LNCaP clone FGC (cell line): ENCODE data around the gene PLSCR2.
A peak's percentile ranks its signal among the peaks of the same experiment; 100 is the strongest.
"Not testable (repeated sequence)": the region's sequence is repeated elsewhere in the genome, so short reads cannot be mapped to it uniquely, and the experiment has no call there.

Experiments
- DNase-seq: peaks from one replicate; pipeline ENCODE4 v3.0.0-alpha.2; 2011; ENCODE audit warnings: low read depth
- H3K4me3 ChIP-seq: 2 replicates; pipeline ENCODE4 v1.5.1; 2011; ENCODE audit warnings: mild to moderate bottlenecking, low read depth, low read length, control low read depth
- TF ChIP-seq, protein P1 (sequence below): IDR thresholded peaks from 2 replicates; pipeline ENCODE4 v1.5.1; 2012; ENCODE audit warnings: mild to moderate bottlenecking; ENCODE audit not compliant: control insufficient read depth, insufficient read depth; ENCODE audit errors: extremely low read depth

The PLSCR2 gene

DNA sequence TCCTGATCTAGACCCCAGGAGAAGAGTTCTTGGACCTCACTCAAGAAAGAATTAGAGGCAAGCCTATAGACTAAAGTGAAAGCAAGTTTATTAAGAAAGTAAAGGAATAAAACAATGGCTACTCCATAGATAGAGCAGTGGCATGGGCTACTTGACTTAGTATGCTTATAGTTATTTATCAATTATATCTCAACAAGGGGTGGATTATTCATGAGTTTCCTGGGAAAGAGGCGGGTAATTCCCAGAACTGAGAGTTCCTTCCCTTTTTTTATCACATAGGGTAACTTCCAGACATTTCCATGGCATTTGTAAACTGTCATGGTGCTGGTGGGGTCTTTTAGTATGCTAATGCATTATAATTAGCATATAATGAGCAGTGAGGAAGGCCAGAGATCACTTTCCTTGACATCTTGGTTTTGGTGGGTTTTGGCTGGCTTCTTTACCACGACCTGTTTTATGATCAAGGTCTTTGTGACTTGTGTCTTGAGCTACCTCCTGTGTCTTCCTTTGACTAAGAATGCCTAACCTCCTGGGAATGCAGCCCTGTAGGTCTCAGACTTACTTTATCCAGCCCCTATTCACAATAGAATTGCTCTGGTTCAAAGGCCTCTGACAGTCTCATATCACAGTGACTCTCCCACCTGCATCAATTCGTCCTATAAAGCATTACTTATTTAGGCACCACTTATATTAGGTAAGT is 35.3 kb upstream of the PLSCR2 start:
- no peak overlapping the region for H3K4me3 ChIP-seq
- no peak for DNase-seq
- TF ChIP-seq, protein P1, sequence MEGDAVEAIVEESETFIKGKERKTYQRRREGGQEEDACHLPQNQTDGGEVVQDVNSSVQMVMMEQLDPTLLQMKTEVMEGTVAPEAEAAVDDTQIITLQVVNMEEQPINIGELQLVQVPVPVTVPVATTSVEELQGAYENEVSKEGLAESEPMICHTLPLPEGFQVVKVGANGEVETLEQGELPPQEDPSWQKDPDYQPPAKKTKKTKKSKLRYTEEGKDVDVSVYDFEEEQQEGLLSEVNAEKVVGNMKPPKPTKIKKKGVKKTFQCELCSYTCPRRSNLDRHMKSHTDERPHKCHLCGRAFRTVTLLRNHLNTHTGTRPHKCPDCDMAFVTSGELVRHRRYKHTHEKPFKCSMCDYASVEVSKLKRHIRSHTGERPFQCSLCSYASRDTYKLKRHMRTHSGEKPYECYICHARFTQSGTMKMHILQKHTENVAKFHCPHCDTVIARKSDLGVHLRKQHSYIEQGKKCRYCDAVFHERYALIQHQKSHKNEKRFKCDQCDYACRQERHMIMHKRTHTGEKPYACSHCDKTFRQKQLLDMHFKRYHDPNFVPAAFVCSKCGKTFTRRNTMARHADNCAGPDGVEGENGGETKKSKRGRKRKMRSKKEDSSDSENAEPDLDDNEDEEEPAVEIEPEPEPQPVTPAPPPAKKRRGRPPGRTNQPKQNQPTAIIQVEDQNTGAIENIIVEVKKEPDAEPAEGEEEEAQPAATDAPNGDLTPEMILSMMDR = no peak

DNA sequence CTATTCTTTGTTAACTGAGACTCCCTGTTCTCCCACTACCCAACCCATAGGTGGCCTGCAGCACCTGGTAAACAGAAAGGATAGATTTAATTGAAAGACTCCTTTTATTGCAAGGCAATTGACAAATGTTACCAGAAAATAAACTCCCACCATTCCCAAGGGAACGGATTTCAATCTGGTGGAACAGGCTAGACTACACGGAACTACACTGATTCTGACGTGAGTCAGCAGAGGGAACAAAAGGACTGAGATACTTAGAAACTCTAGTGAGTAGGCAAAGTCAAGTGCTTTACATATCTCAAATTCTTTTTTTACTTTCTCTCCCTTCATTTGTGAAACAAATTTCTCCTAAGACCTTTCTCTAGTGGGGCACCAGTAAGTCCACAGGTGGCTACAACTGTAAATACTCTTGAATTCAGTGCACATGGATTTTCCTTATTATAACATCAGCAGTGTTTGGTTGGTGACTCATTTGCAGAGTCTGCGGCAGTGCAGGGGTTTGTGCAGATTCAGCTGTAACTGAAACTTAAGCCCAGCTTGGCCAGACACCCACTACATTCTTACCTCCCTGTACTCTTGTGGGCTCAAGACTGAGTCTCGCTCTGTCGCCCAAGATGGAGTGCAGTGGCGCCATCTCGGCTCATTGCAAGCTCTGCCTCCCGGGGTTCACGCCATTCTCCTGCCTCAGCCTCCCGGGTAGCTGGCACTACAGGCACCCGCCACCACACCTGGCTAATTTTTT is 34.3 kb upstream of the PLSCR2 start:
- peak; percentile 28 for DNase-seq
- H3K4me3 ChIP-seq = no peak overlapping the region
- TF ChIP-seq, protein P1 = peak; percentile 17; the same call in 1 of the 2 replicates

DNA sequence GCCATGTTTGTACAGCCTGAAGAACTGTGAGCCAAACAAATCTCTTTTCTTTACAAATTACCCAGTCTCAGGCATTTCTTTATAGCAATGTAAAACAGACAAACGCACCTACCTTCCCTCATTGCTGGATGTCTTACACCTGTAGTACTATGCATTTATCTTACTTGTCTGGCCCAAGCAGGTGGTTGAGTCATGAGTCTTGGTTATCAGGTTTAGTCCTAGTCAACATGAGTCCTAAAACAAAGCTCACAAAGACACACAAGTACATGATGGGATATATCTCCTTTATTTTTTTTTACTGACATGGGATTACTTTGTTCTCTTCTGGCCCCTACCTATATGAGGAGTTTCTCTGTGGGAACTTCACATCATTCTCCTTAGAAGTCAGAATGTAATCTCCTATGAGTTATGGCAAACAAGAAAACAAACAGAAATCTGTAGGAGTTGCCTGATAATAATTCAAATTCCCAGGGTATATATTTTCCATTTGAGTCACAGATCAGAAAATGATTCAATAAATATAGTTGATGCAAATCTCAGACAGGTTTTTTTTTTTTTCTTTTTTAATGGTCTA is 33.6 kb upstream of the PLSCR2 start:
- no peak for DNase-seq
- no peak overlapping the region for H3K4me3 ChIP-seq
- TF ChIP-seq, protein P1 = no peak

DNA sequence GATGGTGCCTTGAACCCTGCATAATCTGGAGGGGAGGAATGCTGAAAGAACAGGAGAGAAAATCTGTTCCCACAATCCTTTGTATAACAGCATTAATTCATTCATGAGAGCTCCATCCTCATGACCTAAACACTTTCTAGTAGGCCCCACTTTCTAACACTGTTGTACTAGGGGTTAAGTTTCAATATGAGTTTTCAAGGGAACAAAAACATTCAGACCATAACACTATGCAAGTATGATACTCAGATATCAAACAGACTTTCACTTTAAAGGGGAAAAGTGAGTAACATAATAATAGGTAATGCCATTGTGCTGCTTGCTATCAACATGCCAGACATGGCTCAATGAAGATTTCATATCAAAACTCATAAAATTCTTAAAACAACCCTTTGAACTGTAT is 32.4 kb upstream of the PLSCR2 start:
- no peak overlapping the region for H3K4me3 ChIP-seq
- no peak for DNase-seq
- TF ChIP-seq, protein P1 = no peak

DNA sequence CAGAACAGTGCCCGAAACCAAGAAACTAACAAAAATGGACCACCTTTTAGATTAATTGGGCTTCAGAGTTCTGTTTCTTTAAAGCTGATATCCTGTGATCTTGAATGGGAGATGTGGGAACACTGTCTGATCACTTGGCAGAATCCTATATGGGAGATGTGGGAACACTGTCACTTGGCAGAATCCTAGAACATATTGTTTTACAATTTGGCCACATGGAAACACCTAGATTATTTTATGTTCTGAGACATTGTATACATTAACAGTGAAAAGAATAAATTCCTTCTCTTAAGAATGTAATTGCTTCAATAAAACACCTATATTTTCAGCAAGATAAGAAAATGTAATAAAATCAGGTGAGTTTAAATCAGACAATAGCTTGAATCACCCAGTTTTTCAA is 30.3 kb upstream of the PLSCR2 start:
- H3K4me3 ChIP-seq = no peak overlapping the region
- no peak for DNase-seq
- TF ChIP-seq, protein P1 = no peak

DNA sequence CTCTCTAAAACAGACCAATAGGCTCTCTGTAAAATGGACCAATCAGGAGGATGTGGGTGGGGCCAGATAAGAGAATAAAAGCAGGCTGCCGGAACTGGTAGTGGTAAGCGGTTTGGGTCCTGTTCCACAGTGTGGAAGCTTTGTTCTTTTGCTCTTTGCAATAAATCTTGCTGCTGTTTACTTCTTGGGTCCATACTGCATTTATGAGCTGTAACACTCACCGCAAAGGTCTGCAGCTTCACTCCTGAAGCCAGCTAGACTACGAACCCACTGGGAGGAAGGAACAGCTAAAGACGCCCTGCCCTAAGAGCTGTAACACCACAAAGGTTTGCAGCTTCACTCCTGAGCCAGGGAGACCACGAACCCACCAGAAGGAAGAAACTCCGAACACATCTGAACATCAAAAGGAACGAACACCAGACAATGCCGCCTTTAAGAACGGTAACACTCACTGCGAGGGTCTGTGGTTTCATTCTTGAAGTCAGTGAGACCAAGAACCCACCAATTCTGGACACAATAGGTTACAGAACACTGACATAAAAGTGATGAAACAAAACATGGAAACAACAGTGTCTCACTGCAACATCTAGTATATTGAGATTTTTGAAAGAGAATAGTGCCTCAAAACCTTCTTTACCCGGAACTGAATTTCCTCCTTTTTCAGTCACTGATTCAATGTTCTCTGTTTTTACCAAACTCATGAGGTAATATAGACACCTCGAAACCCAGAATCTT is 28.8 kb upstream of the PLSCR2 start:
- DNase-seq = no peak
- TF ChIP-seq, protein P1 = no peak
- no peak overlapping the region for H3K4me3 ChIP-seq

DNA sequence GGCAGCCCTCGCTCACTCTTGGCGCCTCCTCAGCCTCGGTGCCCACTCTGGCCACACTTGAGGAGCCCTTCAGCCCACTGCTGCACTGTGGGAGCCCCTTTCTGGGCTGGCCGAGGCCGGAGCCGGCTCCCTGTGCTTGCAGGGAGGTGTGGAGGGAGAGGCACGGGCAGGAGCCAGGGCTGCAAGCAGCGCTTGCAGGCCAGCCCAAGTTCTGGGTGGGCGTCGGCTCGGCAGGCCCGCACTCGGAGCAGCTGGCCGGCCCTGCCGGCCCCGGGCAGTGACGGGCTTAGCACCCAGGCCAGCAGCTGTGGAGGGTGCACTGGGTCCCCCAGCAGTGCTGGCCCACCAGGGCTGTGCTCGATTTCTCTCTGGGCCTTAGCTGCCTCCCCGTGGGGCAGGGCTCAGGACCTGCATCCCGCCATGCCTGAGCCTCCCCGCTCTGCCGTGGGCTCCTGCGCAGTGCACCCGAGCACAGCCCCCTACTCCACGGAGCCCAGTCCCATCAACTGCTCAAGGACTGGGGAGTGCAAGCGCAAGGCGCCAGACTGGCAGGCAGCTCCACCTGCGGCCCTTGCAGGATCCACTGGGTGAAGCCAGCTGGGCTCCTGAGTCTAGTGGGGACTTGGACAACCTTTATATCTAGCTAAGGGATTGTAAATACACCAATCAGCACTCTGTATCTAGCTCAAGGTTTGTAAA is 27.9 kb upstream of the PLSCR2 start:
- H3K4me3 ChIP-seq, DNase-seq: not testable (repeated sequence)
